SK-N-MC (cell line): ENCODE measurements around the gene CATSPERE.
"Not testable (repeated sequence)": the region's sequence is repeated elsewhere in the genome, so short reads cannot be mapped to it uniquely, and the experiment has no call there.

Experiments used
- DNase-seq: peaks from one replicate; pipeline ENCODE4 v3.0.0-alpha.2; 2011; ENCODE audit warnings: low read depth, low spot score
- H3K27ac ChIP-seq: fragments of 200-600 bp; sonication (generic); 2 replicates; pipeline ENCODE4 v1.5.1; 2016; ENCODE audit warnings: mixed run types
- H3K36me3 ChIP-seq: fragments of 200-600 bp; sonication (generic); 2 replicates; pipeline ENCODE4 v1.6.1; 2017; ENCODE audit warnings: antibody characterized with exemption, low read length, mixed read lengths; ENCODE audit not compliant: insufficient read depth
- H3K4me3 ChIP-seq: fragments of 200-600 bp; sonication (generic); 2 replicates; pipeline ENCODE4 v1.5.1; 2016
- H3K9ac ChIP-seq: fragments of 200-600 bp; sonication (generic); 2 replicates; pipeline ENCODE4 v1.8.0; 2017; ENCODE audit warnings: mixed run types, mixed read lengths; ENCODE audit not compliant: insufficient read length
- H3K9me3 ChIP-seq: fragments of 200-600 bp; sonication (generic); 2 replicates; pipeline ENCODE4 v1.6.1; 2017; ENCODE audit warnings: low read depth, mild to moderate bottlenecking, antibody characterized with exemption, low read length, moderate library complexity, mixed read lengths
- EZH2 ChIP-seq: fragments of 200-600 bp; sonication (generic); IDR thresholded peaks from one replicate; pipeline ENCODE4 v1.6.1; 2017; ENCODE audit warnings: antibody characterized with exemption
- FOXP2 ChIP-seq: optimal IDR thresholded peaks from 2 replicates; pipeline ENCODE3; 2011; ENCODE audit warnings: mild to moderate bottlenecking, moderate library complexity; ENCODE audit not compliant: insufficient read depth; ENCODE audit errors: extremely low read length, control extremely low read depth
- POLR2AphosphoS5 ChIP-seq: IDR thresholded peaks from 2 replicates; pipeline ENCODE4 v1.6.1; 2012; ENCODE audit warnings: mild to moderate bottlenecking, low read depth, low read length, borderline replicate concordance

CATSPERE gene

DNA sequence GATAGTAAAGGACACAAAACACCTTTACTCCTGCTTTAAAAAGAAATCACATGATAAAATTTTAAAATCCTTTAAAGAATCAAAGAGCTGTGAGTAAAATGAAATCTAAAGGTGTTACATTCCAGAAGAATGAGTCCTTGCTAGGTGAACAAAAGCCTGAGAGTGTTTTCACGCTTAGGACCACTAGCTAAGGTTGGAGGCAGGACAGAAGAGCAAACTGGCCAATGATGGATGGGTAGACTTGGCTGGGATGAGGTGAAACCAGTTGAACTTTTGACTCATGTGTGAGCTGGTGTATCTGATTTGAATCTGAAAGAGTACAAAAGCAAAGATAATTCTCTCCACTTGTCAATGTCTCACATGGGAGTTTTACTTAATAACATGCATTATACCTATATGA is 35.1 kb downstream of the CATSPERE start:
- no peak for DNase-seq
- Histone ChIP-seq H3K27ac (no peak overlapping the region), H3K9me3 (no peaks in the 10 kb centered on the region), H3K9ac (no peak overlapping the region), H3K4me3 (no peak overlapping the region), H3K36me3 (no peaks in the 10 kb centered on the region)
- no peak for TF ChIP-seq FOXP2
- no peak for TF ChIP-seq POLR2AphosphoS5
- no peak for TF ChIP-seq EZH2

DNA sequence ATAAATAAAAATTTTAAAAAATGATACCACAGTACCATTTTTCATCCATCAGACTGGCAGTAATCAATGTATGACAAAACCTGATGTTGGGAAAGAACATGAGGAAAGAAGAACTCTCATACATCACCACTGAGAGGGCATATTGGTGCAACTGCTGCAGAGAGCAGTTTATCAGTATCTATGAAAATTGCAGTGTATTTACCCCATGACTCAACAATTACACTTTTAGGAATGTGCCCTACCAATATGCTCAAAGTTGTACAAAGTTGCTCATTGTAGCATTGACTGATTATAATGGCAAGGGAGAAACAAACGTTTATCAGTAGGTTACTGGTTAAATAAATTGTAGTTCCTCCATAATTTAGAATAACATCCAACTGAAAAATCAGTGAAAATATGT is 36.7 kb downstream of the CATSPERE start:
- Histone ChIP-seq H3K9me3 (no peaks in the 10 kb centered on the region), H3K4me3 (no peak overlapping the region), H3K36me3 (no peaks in the 10 kb centered on the region), H3K27ac (no peak overlapping the region), H3K9ac (no peak overlapping the region)
- DNase-seq, result no peak
- TF ChIP-seq FOXP2 (no peak), POLR2AphosphoS5 (no peak), EZH2 (no peak)

DNA sequence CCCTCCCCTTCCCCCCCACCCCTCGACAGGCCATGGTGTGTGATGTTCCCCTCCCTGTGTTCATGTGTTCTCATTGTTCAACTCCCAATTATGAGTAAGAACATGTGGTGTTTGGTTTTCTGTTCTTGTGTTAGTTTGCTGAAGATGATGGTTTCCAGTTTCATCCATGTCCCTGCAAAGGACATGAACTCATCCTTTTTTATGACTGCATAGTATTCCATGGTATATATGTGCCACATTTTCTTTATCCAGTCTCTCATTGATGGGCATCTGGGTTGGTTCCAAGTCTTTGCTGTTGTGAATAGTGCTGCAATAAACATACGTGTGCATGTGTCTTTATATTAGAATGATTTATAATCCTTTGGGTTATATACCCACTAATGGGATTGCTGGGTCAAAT is 38.4 kb downstream of the CATSPERE start:
- DNase-seq, H3K36me3 ChIP-seq, H3K9me3 ChIP-seq, H3K27ac ChIP-seq, H3K9ac ChIP-seq, H3K4me3 ChIP-seq: not testable (repeated sequence)

GRCh38 chr1:244500515-244500914 is 39.4 kb downstream of the CATSPERE start:
- not testable (repeated sequence) for H3K4me3 ChIP-seq, H3K27ac ChIP-seq, H3K9me3 ChIP-seq, H3K9ac ChIP-seq, H3K36me3 ChIP-seq, DNase-seq

DNA sequence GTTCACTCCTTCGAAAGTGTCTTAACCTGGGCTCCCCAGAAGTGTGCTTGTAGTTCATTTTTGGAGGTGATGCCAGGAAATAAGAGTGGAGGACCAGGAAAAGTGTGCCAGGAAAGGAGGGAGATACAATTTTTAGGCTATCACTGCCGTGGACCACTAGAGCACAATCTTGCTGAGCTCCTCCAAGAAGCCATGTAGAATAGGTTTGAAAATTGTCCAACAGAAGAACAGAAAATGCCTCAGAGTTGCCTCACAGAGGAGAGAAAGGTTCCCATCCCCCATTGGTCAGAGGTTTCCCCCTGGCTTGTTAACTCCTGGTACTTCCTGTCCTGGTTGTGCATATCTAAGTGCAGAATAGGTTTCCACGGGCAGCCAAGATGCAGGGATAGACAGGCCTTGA is 41.6 kb downstream of the CATSPERE start:
- H3K9me3 ChIP-seq, result no peaks in the 10 kb centered on the region
- DNase-seq, result no peak
- no peak overlapping the region for H3K4me3 ChIP-seq
- H3K36me3 ChIP-seq, result no peaks in the 10 kb centered on the region
- no peak overlapping the region for H3K9ac ChIP-seq
- no peak overlapping the region for H3K27ac ChIP-seq
- TF ChIP-seq POLR2AphosphoS5 (no peak), FOXP2 (no peak), EZH2 (no peak)

- no peak overlapping the region for H3K4me3 ChIP-seq
- H3K9ac ChIP-seq, result no peak overlapping the region
- H3K36me3 ChIP-seq, result no peaks in the 10 kb centered on the region
- no peak for TF ChIP-seq FOXP2
- no peak for TF ChIP-seq EZH2
- H3K9me3 ChIP-seq, result no peaks in the 10 kb centered on the region
- H3K27ac ChIP-seq, result no peak overlapping the region
- DNase-seq, result no peak
Observed at GRCh38 chr1:244513493-244513892, 52.4 kb downstream of the CATSPERE start.

DNA sequence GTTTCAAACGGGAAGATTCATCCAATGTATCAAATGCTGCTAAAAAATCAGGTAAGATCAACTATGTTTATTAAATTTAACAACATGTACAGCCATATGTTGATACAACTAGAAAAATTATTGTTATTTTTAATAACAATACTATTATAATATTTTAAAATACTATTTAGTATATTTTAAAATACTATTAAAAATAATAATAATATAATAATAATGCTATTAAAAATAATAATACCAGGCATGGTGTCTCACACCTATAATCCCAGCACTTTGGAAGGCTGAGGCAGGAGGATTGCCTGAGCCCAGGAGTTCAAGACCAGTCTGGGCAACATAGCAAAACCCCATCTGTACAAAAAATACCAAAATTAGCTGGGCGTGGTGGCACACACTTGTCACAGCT is 54.6 kb downstream of the CATSPERE start:
- DNase-seq, result no peak
- Histone ChIP-seq H3K4me3 (no peak overlapping the region), H3K27ac (no peak overlapping the region), H3K9me3 (no peaks in the 10 kb centered on the region), H3K36me3 (no peaks in the 10 kb centered on the region), H3K9ac (no peak overlapping the region)
- TF ChIP-seq EZH2 (no peak), FOXP2 (no peak), POLR2AphosphoS5 (no peak)

GRCh38 chr1:244536316-244536715 is 75.2 kb downstream of the CATSPERE start:
- no peak for DNase-seq

DNA sequence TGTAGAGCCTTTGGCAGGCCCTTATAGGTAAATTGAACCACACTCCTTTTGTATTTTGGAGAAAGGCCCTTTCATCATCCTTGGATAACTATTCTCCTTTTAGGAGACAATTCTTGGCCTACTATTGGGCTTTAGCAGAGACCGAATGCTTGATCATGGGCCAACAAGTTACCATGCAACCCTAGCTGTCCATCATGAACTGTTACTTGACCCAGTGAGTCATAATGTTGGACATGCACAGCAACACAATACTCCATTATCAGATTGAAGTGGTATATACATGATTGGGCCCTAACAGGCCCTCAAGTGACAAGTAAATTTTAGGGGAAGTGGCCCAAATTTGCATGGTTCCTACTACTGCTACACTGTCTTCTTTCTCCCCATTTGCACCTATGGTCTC is 84.4 kb downstream of the CATSPERE start:
- H3K9ac ChIP-seq, result no peak overlapping the region
- no peak overlapping the region for H3K27ac ChIP-seq
- H3K4me3 ChIP-seq, result no peak overlapping the region
- no peak for TF ChIP-seq POLR2AphosphoS5
- TF ChIP-seq EZH2, result no peak
- TF ChIP-seq FOXP2, result no peak
- no peaks in the 10 kb centered on the region for H3K9me3 ChIP-seq
- DNase-seq, result no peak
- no peaks in the 10 kb centered on the region for H3K36me3 ChIP-seq

More at GRCh38 chr1:244536316-244536715, 75.2 kb downstream of the CATSPERE start:
- H3K27ac ChIP-seq, result no peak overlapping the region
- no peak overlapping the region for H3K4me3 ChIP-seq
- H3K9ac ChIP-seq, result no peak overlapping the region
- TF ChIP-seq POLR2AphosphoS5 (no peak), FOXP2 (no peak), EZH2 (no peak)
- no peaks in the 10 kb centered on the region for H3K9me3 ChIP-seq
- H3K36me3 ChIP-seq, result no peaks in the 10 kb centered on the region
